ENCODE results near the gene FOLR2. TPM values are rescaled to one million over a fixed set of nuclear protein-coding genes. Genes with fewer than 3 reads are reported as not detected.

The FOLR2 gene
- total and polyA plus RNA-seq, 2 experiments from 2014 or later = not detected

DNA sequence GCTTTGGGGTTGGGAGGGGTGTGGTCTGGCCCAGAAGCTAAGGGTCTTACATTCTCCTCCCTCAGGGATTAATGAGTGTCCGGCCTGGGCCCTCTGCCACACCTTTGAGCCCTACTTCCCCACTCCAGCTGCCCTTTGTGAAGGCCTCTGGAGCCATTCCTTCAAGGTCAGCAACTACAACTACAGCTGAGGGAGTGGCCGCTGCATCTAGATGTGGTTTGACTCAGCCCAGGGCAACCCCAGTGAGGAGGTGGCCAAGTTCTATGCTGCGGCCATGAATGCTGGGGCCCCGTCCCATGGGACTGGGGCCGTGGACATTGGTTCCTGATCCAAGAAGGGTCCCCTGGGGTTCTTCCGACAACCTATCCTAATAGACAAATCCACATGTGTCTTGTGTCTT lies 38.9 kb upstream of the FOLR2 start (continued):
- TF ChIP-seq, protein P1, sequence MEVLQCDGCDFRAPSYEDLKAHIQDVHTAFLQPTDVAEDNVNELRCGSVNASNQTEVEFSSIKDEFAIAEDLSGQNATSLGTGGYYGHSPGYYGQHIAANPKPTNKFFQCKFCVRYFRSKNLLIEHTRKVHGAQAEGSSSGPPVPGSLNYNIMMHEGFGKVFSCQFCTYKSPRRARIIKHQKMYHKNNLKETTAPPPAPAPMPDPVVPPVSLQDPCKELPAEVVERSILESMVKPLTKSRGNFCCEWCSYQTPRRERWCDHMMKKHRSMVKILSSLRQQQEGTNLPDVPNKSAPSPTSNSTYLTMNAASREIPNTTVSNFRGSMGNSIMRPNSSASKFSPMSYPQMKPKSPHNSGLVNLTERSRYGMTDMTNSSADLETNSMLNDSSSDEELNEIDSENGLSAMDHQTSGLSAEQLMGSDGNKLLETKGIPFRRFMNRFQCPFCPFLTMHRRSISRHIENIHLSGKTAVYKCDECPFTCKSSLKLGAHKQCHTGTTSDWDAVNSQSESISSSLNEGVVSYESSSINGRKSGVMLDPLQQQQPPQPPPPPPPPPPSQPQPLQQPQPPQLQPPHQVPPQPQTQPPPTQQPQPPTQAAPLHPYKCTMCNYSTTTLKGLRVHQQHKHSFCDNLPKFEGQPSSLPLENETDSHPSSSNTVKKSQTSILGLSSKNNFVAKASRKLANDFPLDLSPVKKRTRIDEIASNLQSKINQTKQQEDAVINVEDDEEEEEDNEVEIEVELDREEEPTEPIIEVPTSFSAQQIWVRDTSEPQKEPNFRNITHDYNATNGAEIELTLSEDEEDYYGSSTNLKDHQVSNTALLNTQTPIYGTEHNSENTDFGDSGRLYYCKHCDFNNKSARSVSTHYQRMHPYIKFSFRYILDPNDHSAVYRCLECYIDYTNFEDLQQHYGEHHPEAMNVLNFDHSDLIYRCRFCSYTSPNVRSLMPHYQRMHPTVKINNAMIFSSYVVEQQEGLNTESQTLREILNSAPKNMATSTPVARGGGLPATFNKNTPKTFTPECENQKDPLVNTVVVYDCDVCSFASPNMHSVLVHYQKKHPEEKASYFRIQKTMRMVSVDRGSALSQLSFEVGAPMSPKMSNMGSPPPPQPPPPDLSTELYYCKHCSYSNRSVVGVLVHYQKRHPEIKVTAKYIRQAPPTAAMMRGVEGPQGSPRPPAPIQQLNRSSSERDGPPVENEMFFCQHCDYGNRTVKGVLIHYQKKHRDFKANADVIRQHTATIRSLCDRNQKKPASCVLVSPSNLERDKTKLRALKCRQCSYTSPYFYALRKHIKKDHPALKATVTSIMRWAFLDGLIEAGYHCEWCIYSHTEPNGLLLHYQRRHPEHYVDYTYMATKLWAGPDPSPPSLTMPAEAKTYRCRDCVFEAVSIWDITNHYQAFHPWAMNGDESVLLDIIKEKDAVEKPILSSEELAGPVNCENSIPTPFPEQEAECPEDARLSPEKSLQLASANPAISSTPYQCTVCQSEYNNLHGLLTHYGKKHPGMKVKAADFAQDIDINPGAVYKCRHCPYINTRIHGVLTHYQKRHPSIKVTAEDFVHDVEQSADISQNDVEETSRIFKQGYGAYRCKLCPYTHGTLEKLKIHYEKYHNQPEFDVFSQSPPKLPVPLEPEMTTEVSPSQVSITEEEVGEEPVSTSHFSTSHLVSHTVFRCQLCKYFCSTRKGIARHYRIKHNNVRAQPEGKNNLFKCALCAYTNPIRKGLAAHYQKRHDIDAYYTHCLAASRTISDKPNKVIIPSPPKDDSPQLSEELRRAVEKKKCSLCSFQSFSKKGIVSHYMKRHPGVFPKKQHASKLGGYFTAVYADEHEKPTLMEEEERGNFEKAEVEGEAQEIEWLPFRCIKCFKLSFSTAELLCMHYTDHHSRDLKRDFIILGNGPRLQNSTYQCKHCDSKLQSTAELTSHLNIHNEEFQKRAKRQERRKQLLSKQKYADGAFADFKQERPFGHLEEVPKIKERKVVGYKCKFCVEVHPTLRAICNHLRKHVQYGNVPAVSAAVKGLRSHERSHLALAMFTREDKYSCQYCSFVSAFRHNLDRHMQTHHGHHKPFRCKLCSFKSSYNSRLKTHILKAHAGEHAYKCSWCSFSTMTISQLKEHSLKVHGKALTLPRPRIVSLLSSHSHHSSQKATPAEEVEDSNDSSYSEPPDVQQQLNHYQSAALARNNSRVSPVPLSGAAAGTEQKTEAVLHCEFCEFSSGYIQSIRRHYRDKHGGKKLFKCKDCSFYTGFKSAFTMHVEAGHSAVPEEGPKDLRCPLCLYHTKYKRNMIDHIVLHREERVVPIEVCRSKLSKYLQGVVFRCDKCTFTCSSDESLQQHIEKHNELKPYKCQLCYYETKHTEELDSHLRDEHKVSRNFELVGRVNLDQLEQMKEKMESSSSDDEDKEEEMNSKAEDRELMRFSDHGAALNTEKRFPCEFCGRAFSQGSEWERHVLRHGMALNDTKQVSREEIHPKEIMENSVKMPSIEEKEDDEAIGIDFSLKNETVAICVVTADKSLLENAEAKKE (CRISPR knock-in tag; IDR thresholded peaks at IDR 0.05) = no peak
- TF ChIP-seq, protein P2, sequence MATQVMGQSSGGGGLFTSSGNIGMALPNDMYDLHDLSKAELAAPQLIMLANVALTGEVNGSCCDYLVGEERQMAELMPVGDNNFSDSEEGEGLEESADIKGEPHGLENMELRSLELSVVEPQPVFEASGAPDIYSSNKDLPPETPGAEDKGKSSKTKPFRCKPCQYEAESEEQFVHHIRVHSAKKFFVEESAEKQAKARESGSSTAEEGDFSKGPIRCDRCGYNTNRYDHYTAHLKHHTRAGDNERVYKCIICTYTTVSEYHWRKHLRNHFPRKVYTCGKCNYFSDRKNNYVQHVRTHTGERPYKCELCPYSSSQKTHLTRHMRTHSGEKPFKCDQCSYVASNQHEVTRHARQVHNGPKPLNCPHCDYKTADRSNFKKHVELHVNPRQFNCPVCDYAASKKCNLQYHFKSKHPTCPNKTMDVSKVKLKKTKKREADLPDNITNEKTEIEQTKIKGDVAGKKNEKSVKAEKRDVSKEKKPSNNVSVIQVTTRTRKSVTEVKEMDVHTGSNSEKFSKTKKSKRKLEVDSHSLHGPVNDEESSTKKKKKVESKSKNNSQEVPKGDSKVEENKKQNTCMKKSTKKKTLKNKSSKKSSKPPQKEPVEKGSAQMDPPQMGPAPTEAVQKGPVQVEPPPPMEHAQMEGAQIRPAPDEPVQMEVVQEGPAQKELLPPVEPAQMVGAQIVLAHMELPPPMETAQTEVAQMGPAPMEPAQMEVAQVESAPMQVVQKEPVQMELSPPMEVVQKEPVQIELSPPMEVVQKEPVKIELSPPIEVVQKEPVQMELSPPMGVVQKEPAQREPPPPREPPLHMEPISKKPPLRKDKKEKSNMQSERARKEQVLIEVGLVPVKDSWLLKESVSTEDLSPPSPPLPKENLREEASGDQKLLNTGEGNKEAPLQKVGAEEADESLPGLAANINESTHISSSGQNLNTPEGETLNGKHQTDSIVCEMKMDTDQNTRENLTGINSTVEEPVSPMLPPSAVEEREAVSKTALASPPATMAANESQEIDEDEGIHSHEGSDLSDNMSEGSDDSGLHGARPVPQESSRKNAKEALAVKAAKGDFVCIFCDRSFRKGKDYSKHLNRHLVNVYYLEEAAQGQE (IDR thresholded peaks at IDR 0.05; ENCODE audit: unreplicated experiment) = no peak
- TF ChIP-seq NANOG (IDR thresholded peaks at IDR 0.05; ENCODE audit: borderline replicate concordance) (no peak), EZH2 (IDR thresholded peaks at IDR 0.05; ENCODE audit: low read depth, unreplicated experiment) (no peak), JUNB (IDR thresholded peaks at IDR 0.05; ENCODE audit: unreplicated experiment) (no peak), CREB1 (CRISPR knock-in tag; IDR thresholded peaks at IDR 0.05; ENCODE audit: low read depth) (no peak), EZH2phosphoT487 (IDR thresholded peaks at IDR 0.05; ENCODE audit: unreplicated experiment) (no peak), STAT1 (IDR thresholded peaks at IDR 0.05; ENCODE audit: unreplicated experiment) (no peak)
- TF ChIP-seq, protein P3, sequence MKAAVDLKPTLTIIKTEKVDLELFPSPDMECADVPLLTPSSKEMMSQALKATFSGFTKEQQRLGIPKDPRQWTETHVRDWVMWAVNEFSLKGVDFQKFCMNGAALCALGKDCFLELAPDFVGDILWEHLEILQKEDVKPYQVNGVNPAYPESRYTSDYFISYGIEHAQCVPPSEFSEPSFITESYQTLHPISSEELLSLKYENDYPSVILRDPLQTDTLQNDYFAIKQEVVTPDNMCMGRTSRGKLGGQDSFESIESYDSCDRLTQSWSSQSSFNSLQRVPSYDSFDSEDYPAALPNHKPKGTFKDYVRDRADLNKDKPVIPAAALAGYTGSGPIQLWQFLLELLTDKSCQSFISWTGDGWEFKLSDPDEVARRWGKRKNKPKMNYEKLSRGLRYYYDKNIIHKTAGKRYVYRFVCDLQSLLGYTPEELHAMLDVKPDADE (IDR thresholded peaks at IDR 0.05) = no peak

Measured in GM23338 (cell line).